Endothelial cell of umbilical vein (primary cell): ENCODE measurements around the gene ZNF526. TPM values are rescaled to one million over a fixed set of nuclear protein-coding genes. Genes with fewer than 3 reads are reported as not detected.

ENCODE experiments used
- BruUV-seq: library from RNA; stranded (reverse); fragments of 400-500 nt; replicated peaks from 2 replicates; lab custom pipeline; 2021; lab: Mats Ljungman, UMichigan
- CTCF ChIA-PET: fragments of 300-600, 350-600 bp; sonication (Branson Sonifier 250); formaldehyde crosslinking; loops from one replicate; lab custom pipeline; 2021; ENCODE audit warnings: antibody characterized with exemption, inconsistent platforms; lab: Charles Lee
- POLR2A ChIA-PET: fragments of 300-600, 350-600 bp; sonication (Branson Sonifier 250); formaldehyde crosslinking; loops from one replicate; lab custom pipeline; 2021; ENCODE audit warnings: antibody characterized with exemption, inconsistent platforms; lab: Charles Lee
- DNase-seq: peaks from one replicate; pipeline ENCODE4 v3.0.0-alpha.2; 2011; ENCODE audit warnings: low read depth, low spot score
- FAIRE-seq: peaks from 2 replicates; lab custom pipeline; 2011; peaks lifted over from hg19 to GRCh38; lab: Jason Lieb, UNC
- H2AFZ ChIP-seq: 2 replicates; pipeline ENCODE4 v1.6.0; 2012; ENCODE audit warnings: low read depth, low read length, control low read depth, inconsistent platforms
- H3K27ac ChIP-seq: 2 replicates; pipeline ENCODE4 v1.5.1; 2011; ENCODE audit warnings: low read depth, mild to moderate bottlenecking, control low read depth, low read length, moderate library complexity; ENCODE audit not compliant: insufficient read depth
- H3K27me3 ChIP-seq, 2 experiments: 2 replicates each; pipeline versions ENCODE4 v1.6.0 to v1.6.1; 2011; ENCODE audit warnings: low read length in 2 of 2, mixed read lengths in 1 of 2; ENCODE audit not compliant: control insufficient read depth in 2 of 2, insufficient read depth in 2 of 2
- H3K36me3 ChIP-seq, 2 experiments: 2 replicates in 1 of 2; 3 replicates in 1 of 2; pipeline ENCODE4 v1.5.1; 2011; ENCODE audit warnings: low read length in 2 of 2, mild to moderate bottlenecking in 1 of 2, moderate library complexity in 1 of 2; ENCODE audit not compliant: control insufficient read depth in 2 of 2, insufficient read depth in 2 of 2; ENCODE audit errors: extremely low read depth in 1 of 2
- H3K4me1 ChIP-seq: 3 replicates; pipeline ENCODE4 v1.5.1; 2011; ENCODE audit warnings: mild to moderate bottlenecking, low read length; ENCODE audit not compliant: control insufficient read depth, insufficient read depth; ENCODE audit errors: extremely low read depth
- H3K4me2 ChIP-seq: 2 replicates; pipeline ENCODE4 v1.6.1; 2011; ENCODE audit warnings: low read length, control low read depth, mixed read lengths; ENCODE audit not compliant: insufficient read depth
- H3K4me3 ChIP-seq, 3 experiments: fragments of 200-600 bp in 1 of 3; sonication (generic), shearing (Covaris generic) in 1 of 3; replicated peaks in 1 of 3; 2 replicates each; pipeline ENCODE4 v1.5.1; 2011 to 2016; ENCODE audit warnings: control low read depth in 3 of 3, low read length in 3 of 3, mild to moderate bottlenecking in 2 of 3, inconsistent platforms in 1 of 3, low read depth in 1 of 3, moderate library complexity in 1 of 3; ENCODE audit not compliant: insufficient read depth in 1 of 3
- H3K79me2 ChIP-seq: 2 replicates; pipeline ENCODE4 v1.6.0; 2012; ENCODE audit warnings: low read length, inconsistent platforms; ENCODE audit not compliant: control insufficient read depth, insufficient read depth
- H3K9ac ChIP-seq: replicated peaks from 2 replicates; pipeline ENCODE3; 2011; ENCODE audit warnings: low read length, control low read depth; ENCODE audit not compliant: insufficient read depth; ENCODE audit errors: extremely low read depth
- H3K9me1 ChIP-seq: replicated peaks from 3 replicates; pipeline ENCODE4 v1.6.0; 2011; ENCODE audit warnings: mild to moderate bottlenecking, low read length; ENCODE audit not compliant: control insufficient read depth, insufficient read depth; ENCODE audit errors: extremely low read depth
- H3K9me3 ChIP-seq: replicated peaks from 2 replicates; pipeline ENCODE4 v1.5.1; 2012; ENCODE audit warnings: low read length, inconsistent platforms; ENCODE audit not compliant: control insufficient read depth, insufficient read depth
- H4K20me1 ChIP-seq: replicated peaks from 2 replicates; pipeline ENCODE3; 2011; ENCODE audit warnings: mild to moderate bottlenecking, low read length; ENCODE audit not compliant: control insufficient read depth, insufficient read depth; ENCODE audit errors: extremely low read depth
- EZH2 ChIP-seq: IDR thresholded peaks from 2 replicates; pipeline ENCODE4 v1.6.1; 2012; ENCODE audit warnings: borderline replicate concordance, low read depth, mild to moderate bottlenecking, moderate library complexity, low read length, inconsistent platforms; ENCODE audit not compliant: severe bottlenecking
- FOS ChIP-seq: IDR thresholded peaks from 2 replicates; pipeline ENCODE4 v1.6.1; 2011; ENCODE audit warnings: mild to moderate bottlenecking, low read length, moderate library complexity, borderline replicate concordance; ENCODE audit not compliant: insufficient read depth
- GATA2 ChIP-seq: IDR thresholded peaks from 2 replicates; pipeline ENCODE4 v1.7.0; 2011; ENCODE audit warnings: low read depth, mild to moderate bottlenecking, moderate library complexity, mixed read lengths, low read length; ENCODE audit not compliant: insufficient read length, insufficient read depth
- JUN ChIP-seq: IDR thresholded peaks from 2 replicates; pipeline ENCODE4 v1.6.1; 2011; ENCODE audit warnings: borderline replicate concordance, low read depth; ENCODE audit not compliant: insufficient read length, insufficient read depth
- MYC ChIP-seq: IDR thresholded peaks from one replicate; pipeline ENCODE4 v1.6.1; 2011; ENCODE audit warnings: mild to moderate bottlenecking, low read depth, low read length
- POLR2A ChIP-seq: IDR thresholded peaks from 2 replicates; pipeline ENCODE4 v1.6.1; 2012; ENCODE audit warnings: low read depth, mild to moderate bottlenecking, control low read depth, low read length
- POLR2AphosphoS5 ChIP-seq: IDR thresholded peaks from 2 replicates; pipeline ENCODE4 v1.6.1; 2012; ENCODE audit warnings: low read depth, mild to moderate bottlenecking, control low read depth, low read length, moderate library complexity; ENCODE audit not compliant: insufficient read depth
- dilution Hi-C: fragments of 300-500 bp; cut with MboI; formaldehyde crosslinking; loops from one replicate; pipeline ENCODE4 v1.15.0; 2019; ENCODE audit warnings: low sequenced_read_pairs; ENCODE audit not compliant: extremely low pct_ligation_motif_present
- intact Hi-C: fragments of 100-400 bp; cut with micrococcal nuclease; formaldehyde crosslinking; loops from one replicate; pipeline ENCODE4 v1.10.0; 2022
- polyA plus RNA-seq, 4 experiments: library from polyadenylated mRNA; depleted of rRNA in 3 of 4; stranded (reverse) in 3 of 4; unstranded in 1 of 4; fragments of >200 nt; gene quantifications; 2 replicates each; pipeline versions ENCODE4 v1.2.1 to v1.2.3, GENCODE V29; 2011 to 2012; ENCODE audit warnings: missing spikeins in 1 of 4
- total RNA-seq: library from RNA; stranded (reverse); gene quantifications from 2 replicates; pipeline ENCODE4 v1.2.3, GENCODE V29; 2021
- TF ChIP-seq, protein P1 (sequence below): IDR thresholded peaks from 2 replicates; pipeline ENCODE4 v1.6.1; 2011; ENCODE audit not compliant: insufficient read depth, insufficient read length
- TF ChIP-seq, protein P2 (sequence below), 2 donors: IDR thresholded peaks; 1 replicate in 1 of 2; 2 replicates in 1 of 2; pipeline ENCODE4 v1.5.1; 2011; ENCODE audit warnings: low read length in 2 of 2, mild to moderate bottlenecking in 2 of 2, moderate library complexity in 2 of 2, control low read depth in 1 of 2, inconsistent platforms in 1 of 2, low read depth in 1 of 2; ENCODE audit not compliant: insufficient read depth in 1 of 2; ENCODE audit errors: extremely low read depth in 1 of 2

The ZNF526 gene
- total and polyA plus RNA-seq, 2 donors (not counting 3 experiments of a cell fraction or from before 2014, with no cell fraction given): 6.5 to 13.3 TPM

DNA sequence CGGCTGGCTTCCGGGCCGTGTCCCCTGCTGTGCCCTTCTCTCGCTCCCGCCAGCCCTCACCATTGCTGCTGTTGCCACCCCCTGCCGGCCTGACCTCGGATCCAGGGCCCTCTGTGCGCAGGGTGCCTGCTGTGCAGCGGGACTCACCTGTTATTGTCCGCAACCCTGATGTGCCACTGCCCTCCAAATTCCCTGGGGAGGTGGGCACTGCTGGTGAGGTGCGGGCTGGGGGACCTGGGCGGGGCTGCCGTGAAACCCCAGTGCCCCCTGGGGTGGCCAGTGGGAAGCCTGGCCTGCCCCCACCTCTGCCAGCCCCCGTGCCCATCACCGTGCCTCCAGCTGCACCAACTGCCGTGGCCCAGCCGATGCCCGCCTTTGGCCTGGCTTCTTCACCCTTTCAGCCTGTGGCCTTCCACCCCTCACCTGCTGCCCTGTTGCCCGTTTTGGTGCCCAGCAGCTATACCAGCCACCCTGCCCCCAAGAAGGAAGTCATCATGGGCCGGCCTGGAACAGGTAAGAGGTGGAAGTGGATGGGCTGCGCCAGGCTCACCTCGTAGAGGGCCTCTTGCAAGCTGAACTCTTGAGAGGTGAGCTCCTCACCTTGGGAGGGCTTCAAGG is 54.1 kb downstream of the ZNF526 start:
- Histone ChIP-seq H3K9me1 (no peaks in the 10 kb centered on the region), H3K4me2 (no peak overlapping the region), H3K36me3 (peaks cover 12 to 28% of the 10 kb centered on the region in 2 experiments), H3K4me1 (peaks cover 40% of the 10 kb centered on the region), H3K9me3 (no peaks in the 10 kb centered on the region), H3K27ac (no peak overlapping the region), H3K79me2 (peaks cover 44% of the 10 kb centered on the region), H3K4me3 (no peak overlapping the region), H3K9ac (no peak overlapping the region), H3K27me3 (no peaks in the 10 kb centered on the region), H2AFZ (no peak overlapping the region), H4K20me1 (no peaks in the 10 kb centered on the region)
- intact Hi-C loops (no loop called here), dilution Hi-C loops (no loop called here)
- ChIA-PET CTCF (no interaction called here), POLR2A (no interaction called here)
- no peak for FAIRE-seq
- no TSS peak for BruUV-seq
- TF ChIP-seq MYC (no peak), EZH2 (no peak), FOS (no peak), POLR2AphosphoS5 (no peak), POLR2A (no peak), GATA2 (no peak), JUN (no peak)
- TF ChIP-seq, protein P1, sequence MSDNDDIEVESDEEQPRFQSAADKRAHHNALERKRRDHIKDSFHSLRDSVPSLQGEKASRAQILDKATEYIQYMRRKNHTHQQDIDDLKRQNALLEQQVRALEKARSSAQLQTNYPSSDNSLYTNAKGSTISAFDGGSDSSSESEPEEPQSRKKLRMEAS: no peak
- TF ChIP-seq, protein P2, sequence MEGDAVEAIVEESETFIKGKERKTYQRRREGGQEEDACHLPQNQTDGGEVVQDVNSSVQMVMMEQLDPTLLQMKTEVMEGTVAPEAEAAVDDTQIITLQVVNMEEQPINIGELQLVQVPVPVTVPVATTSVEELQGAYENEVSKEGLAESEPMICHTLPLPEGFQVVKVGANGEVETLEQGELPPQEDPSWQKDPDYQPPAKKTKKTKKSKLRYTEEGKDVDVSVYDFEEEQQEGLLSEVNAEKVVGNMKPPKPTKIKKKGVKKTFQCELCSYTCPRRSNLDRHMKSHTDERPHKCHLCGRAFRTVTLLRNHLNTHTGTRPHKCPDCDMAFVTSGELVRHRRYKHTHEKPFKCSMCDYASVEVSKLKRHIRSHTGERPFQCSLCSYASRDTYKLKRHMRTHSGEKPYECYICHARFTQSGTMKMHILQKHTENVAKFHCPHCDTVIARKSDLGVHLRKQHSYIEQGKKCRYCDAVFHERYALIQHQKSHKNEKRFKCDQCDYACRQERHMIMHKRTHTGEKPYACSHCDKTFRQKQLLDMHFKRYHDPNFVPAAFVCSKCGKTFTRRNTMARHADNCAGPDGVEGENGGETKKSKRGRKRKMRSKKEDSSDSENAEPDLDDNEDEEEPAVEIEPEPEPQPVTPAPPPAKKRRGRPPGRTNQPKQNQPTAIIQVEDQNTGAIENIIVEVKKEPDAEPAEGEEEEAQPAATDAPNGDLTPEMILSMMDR (IDR thresholded peaks at IDR 0.05; ENCODE audit: extremely low read depth in 1 of 2, insufficient read depth in 1 of 2, low read depth in 1 of 2, low read length in 2 of 2): no peak
- no peak for DNase-seq
